NCI-H2227 (cell line): Measurements from ENCODE around the gene RYR1.
"Not testable (repeated sequence)": the region's sequence is repeated elsewhere in the genome, so short reads cannot be mapped to it uniquely, and the experiment has no call there.

Source experiments
- DNase-seq: peaks from one replicate; lab custom pipeline; 2025; ENCODE audit not compliant: unreplicated experiment; lab: John Stamatoyannopoulos, UW

The RYR1 gene

GRCh38 chr19:38399537-38399936, 34.0 kb upstream of the RYR1 start:
- DNase-seq, result no peak

- DNase-seq, result no peak
Measured at GRCh38 chr19:38400361-38400760, 33.1 kb upstream of the RYR1 start.

DNA sequence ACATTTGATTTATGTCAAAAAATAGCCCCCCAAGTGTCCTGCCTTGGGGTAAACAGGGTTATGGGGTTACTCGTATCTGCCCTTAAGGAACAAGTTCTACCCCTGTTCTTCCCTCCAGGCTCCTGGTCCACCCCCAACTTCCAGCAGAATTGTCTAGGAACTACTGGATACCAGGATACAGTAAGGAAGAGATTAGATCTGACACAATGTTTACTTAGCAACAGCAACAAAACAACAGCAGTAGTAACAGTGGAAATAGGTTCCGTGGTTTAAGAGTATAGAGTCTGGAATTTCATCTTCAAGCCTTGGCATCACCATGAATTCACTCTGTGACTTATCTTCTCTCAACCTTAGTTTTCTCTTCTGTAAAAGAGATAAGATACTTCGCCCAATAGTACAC, 32.3 kb upstream of the RYR1 start:
- DNase-seq, result no peak

- no peak for DNase-seq
Measured at GRCh38 chr19:38402623-38402966, 30.9 kb upstream of the RYR1 start.

DNA sequence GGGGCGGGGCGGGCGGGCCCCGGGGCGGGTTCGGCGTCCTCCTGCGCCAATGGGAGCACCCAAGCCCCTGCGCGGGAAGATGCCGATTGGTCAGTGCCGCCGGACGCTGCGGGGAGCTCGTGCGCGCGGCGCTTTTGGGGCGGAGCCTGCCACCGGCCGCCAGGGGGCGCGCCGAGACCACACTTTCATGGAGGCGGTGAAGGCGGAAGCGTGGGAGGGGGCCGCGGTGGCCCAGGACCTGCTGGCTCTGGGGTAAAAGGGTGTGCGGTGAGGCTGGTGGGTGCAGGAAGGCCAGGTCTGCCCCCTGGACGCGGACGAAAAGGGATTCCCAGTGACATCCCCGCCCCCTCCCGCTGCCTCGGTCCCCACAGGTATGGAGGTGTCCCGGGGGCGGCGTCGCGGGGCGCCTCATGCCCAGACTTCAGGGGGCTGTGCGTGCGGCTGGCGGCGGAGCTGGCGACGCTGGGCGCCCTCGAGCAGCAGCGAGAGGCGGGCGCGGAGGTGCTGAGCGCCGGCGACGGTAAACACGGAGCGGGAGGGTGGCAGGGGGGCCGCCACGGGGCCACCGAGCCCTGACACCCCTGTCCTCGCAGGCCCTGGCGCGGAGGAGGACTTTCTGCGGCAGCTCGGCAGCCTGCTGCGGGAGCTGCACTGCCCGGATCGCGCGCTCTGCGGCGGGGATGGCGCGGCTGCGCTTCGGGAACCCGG, 30.4 kb upstream of the RYR1 start, which contains the start of gene FAM98C:
Gene FAM98C, plus strand, starts transcription at position 127 of the 708 bp plus-strand sequence. Its CDS starts 61 bp downstream, at position 188.
- peak; percentile 100 for DNase-seq

GRCh38 chr19:38404858-38405257, 28.6 kb upstream of the RYR1 start:
- no peak for DNase-seq

GRCh38 chr19:38405276-38405675, 28.2 kb upstream of the RYR1 start:
- DNase-seq, result no peak

DNA sequence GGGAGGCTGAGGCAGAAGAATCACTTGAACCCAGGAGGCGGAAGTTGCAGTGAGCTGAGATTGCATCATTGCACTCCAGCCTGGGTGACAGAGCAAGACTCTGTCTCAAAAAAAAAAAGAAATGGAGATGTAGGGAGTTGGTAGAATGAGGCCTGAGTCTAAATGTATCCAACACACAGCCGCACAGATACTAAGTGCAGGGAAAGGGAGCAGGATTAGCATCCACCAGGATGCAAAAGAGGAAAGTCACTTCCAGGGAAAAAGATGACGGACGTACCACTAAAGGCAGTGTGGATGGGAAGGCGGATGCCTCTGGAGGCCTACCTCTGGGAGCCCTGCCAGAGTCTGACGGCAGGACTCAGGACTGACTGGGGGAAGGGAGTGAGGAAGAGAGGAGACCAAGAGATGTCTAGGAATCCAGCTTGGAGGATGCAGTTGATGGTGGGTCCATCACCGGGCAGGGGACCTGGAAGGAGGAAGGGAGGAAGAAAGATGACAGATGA, 23.8 kb upstream of the RYR1 start:
- DNase-seq, result no peak

GRCh38 chr19:38410407-38410806, 23.1 kb upstream of the RYR1 start:
- DNase-seq, result not testable (repeated sequence)

DNA sequence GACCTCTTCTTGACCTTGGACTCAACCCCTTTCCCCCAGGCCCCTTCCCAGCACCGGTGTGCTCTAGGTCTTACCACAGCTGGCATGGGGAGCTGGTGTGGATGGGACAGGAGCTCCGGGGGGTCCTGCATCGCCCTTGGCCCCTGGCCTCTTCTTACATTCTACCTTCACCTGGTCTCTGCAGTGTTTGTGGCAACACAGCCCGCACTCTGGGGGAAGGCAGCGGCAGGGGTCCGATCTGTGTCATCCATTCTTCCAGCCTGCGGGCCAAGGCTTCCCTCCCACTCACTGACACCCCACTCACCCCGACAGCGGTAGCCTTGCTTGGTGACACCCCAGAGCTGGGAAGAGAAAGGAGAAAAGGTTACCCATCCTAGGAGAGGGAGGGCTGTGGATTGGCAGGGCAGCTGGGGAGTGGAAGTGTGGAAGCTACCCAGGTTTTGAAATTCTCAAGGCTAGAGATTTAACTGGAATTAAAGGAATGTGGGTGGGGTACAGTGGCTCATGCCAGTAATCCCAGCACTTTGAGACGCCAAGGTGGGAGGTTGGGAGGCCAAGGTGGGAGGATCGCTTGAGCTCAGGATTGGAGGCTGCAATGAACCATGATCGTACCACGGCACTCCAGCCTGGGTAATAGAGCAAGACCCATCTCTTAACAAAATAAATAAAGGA, 22.3 kb upstream of the RYR1 start:
- no peak for DNase-seq

- not testable (repeated sequence) for DNase-seq
Measured at GRCh38 chr19:38411898-38412297, 21.6 kb upstream of the RYR1 start.

GRCh38 chr19:38412491-38412890, 21.0 kb upstream of the RYR1 start:
- no peak for DNase-seq

DNA sequence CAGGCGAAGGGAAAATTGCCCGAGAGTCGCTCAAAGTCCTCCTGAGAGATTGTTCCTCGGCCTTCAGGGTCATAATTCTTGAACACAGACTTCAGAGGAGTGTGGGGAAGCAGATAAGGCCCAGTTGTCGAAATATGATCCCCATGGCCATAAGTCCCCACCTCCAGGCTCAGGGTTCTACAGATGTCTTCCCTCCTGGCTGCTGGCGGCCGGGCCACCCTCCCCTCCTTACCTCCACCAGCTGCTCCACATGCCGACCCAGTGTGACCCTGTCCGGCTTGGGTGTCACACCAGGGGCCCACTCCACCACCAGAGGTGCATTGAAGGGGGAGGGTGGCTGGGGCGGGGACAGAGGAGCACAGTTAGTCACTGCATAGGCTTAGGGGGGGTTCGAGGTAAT, 20.5 kb upstream of the RYR1 start:
- no peak for DNase-seq

DNA sequence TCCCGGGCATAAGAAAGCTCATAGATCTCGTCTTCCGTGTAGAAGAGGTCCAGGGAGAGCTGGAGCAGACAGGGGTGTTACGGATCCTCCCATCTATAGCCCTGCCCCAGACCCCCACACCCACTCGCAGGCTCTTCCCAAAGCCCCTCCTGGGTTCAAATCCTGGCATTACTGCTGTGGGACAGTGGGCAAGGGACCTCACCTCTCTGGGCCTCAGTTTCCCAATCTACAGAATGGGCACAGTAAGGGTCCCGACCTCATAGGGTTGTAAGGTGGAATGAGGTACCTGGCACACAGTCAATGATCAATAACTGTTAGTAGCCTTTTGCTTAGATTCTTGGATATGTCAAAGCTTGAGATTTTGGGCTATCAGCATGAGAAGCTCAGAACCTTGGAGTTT, 20.1 kb upstream of the RYR1 start:
- DNase-seq, result no peak

- DNase-seq, result no peak
Measured at GRCh38 chr19:38417146-38417543, 16.3 kb upstream of the RYR1 start.

DNA sequence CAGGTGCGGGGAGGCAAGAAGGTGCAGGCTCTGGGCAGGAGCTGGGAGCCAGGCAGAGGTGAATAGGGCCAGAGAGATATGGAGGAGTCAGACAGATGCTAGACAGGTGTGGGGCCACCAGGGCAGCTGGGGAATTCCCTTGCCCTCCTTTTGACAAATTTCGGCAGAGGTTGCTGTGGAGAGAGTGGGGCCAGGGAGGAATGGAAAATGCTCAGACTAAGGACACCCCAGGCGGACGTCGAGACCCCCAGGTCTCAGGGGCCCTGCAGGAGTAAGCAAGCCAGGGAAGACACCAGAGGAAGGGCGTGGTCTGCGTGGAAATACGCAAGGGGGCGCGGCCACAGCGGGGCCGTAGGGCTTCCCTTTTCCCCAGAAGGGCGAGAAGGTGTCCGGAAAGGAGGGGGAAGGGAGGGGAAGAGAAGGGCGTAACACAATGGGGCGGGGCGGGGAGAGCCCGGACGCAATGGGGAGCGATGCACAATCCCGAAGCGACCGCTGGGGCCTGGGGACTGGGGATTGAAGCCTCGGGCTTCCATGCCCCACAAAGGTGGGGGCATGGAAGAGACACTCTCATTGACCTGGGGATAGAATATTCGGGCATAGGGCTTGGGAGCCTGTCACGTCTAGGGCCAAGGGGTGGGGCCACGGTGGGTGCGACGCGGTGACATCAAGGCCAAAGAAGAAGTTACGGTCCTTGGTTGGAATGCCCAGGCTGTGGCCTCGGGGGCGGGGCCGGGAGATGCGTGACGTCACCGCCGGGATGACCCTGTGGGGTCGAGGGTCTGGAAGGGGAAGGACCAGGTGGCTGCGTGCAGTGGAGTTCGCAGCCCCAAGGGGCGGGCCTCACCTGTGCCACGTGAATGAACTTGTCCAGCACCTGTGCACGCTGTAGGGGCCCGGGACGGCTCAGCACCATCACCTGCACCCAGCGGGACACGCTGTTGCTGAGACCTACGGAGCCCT, 15.7 kb upstream of the RYR1 start:
- peak; percentile 96 for DNase-seq

DNA sequence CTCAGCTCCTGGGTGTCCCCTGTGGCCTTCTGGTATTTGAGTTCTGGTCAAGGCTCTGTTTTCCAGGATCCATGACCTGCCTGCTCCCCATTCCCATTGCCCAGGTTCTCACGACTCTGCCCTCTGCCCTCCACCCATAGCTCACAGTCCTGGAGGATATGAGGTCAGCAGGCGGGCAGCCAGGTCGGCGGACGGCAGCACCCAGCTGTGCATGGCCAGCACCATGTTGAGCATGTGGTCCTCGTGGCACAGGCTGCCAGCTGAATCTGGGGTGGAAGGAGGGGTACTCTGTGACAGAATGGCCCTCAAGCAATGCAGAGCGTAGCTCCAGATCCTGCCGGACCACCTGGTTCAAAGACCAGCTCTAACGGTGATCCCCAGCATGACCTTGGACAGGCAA, 12.6 kb upstream of the RYR1 start:
- no peak for DNase-seq

DNA sequence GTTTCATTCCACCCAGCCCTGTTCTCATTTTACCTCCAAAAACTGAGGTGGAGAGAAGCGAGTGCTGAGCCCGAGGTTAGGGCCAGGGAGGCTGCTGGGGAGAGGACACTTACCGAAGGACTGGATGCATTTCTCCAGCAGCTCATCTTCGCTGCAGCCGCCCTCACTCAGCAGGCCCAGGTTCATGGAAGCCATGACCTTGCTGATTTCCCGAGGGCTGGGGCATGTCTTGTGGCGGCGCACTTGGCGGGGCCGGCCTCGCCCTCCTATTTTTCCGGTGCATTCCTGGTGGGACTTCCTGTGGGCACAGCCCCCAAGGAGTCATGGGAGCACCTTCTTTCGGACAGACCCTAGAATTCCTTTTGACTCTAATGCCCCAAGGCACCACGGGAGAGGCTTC, 11.6 kb upstream of the RYR1 start:
- no peak for DNase-seq

DNA sequence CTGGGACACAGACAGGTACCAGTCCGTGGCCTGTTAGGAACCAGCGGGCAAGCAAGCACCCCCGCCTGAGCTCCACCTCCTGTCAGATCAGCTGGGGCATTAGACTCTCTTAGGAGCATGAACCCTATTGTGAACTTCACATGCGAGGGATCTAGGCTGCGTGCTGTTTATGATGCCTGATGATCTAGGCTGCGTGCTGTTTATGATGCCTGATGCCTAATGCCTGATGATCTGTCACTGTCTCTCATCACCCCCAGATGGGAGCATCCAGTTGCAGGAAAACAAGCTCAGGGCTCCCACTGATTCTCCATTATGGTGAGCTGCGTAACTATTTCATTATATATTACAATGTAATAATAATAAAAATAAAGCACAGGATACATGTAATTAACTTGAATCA, 11.1 kb upstream of the RYR1 start:
- no peak for DNase-seq

DNA sequence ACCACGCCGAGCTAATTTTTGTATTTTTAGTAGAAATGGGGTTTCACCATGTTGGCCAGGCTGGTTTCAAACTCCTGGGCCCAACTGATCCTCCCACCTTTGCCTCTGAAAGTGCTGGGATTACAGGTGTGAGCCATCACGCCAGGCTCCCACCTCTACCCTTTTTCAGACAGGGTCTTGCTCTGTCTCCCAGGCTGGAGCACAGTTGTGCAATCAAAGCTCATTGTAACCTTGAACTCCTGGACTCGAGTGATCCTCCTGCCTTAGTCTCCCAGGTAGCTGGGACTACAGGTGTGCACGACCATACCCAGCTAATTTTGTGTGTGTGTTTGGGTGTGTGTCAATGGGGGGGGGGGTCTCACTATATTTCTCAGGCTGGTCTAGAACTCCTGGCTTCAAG, 9.2 kb upstream of the RYR1 start:
- no peak for DNase-seq

- no peak for DNase-seq
Measured at GRCh38 chr19:38425222-38425809, 8.2 kb upstream of the RYR1 start.
